Kidney tubule cell (primary cell): ENCODE data around the gene KCNG2.
"Not testable (repeated sequence)": the region's sequence is repeated elsewhere in the genome, so short reads cannot be mapped to it uniquely, and the experiment has no call there.

Experiments used
- DNase-seq: peaks from one replicate; pipeline ENCODE4 v3.0.0-alpha.2; 2018; ENCODE audit warnings: low spot score

KCNG2 gene

GRCh38 chr18:79871026-79871390 is 73.3 kb downstream of the KCNG2 start:
- no peak for DNase-seq

DNA sequence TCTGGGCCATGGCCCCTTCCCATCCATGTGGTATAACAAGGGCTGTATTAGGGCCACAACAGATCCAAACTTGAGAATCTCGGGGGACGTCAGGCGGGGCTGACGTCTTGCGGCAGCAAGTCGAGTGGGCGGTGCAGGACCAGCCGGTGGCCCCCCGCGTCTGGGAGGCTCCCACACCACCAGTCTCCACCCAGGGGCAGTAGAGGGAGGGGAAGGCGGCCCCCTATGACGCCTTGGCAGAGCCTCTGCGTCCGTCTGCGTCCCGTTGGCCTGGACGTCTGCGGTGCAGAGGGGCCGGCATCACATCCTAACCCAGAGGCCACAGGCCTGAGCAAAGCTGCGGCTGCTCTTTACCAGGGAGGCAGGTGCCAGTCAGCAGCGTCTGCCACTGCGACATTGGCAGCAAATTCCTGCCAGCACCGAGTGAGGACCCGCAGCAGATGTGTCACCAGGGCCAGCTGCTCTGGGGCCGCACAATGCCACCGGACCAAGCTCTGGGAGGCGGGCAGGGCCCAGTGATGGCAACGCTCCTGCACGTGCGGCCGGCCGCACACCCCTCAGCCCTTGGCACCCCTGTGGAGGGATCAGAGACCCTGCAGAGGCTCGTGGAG is 73.8 kb downstream of the KCNG2 start:
- DNase-seq: no peak

GRCh38 chr18:79872527-79873444 is 75.0 kb downstream of the KCNG2 start:
- DNase-seq: no peak

DNA sequence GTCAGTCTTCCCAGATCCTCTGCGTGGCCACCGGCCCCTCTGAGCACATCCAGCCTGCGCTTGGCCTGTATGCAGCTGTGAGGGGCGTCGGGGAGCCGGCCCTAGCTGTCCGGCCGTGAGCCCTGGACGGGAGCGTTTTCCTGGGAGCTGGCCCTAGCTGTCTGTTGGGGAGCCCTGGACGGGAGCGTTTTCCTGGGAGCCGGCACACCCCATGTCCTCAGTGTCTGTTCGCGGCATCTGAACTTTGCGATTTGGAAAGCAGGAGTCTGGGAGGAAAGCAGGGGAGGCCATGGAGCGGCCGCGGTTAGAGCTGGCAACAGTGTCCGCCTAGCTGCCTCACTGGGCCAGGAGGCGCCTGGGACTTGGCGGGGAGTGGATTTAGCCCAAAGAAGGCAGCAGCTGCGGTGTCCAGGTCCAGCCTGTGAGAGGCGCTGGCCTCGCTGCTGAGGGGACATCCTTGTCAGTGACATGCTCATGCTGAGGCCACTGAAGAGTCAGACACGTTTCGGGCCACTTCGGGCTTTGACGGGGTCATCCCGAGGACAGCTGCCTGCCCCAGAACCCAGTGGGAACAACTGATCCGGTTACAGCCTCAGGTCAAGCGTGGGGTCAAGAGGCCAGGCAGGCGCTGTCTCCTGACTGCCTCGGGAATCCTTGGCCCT is 75.8 kb downstream of the KCNG2 start:
- DNase-seq: no peak

- no peak for DNase-seq
Measured at GRCh38 chr18:79874553-79875530, 77.1 kb downstream of the KCNG2 start.

- DNase-seq: no peak
Measured at GRCh38 chr18:79875531-79875919, 77.8 kb downstream of the KCNG2 start.

DNA sequence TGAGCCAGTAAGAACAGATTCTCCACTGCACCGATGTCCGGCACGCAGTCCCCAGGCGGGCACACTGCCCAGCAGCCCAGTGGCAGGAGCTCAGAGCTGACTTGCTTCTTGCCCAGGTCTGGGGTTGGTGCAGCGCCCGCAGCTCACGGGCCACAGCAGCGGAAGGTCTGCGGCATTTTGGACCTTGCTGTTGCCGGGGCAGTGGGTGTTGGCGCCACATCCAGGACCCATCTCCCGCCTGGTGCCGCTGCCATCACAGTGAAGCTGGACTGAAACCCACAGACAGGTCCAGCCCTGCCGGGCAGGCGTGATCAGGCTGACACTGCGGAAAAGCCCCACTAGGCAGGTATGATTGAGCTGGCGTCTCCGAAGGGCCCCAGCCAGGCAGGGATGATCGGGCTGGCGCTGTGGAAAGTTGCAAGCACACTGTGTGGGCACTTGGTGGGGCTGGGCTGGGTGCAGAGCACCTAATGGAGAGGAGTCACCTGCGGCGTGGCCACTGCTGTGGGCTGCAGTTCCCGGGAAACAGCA is 78.3 kb downstream of the KCNG2 start:
- DNase-seq: no peak

DNA sequence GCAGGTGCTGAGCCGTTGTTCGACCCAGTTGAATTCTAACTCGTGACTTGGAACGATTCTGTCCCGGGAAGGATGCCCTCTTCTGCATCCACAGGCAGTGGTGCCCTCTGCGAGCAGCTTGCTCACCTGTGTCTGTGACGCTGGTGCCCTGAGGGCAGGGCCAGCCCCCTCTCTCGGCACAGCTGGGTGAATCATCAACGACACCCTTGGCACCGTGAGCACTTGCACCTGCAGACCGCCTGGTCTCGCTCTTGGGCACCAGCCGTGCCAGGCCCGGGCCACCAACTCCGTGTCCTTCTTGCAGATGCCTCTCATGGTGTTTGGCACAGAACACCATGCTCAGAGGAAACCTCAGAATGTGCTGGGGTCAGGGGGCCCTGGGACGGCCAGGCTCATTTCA is 78.8 kb downstream of the KCNG2 start:
- no peak for DNase-seq

DNA sequence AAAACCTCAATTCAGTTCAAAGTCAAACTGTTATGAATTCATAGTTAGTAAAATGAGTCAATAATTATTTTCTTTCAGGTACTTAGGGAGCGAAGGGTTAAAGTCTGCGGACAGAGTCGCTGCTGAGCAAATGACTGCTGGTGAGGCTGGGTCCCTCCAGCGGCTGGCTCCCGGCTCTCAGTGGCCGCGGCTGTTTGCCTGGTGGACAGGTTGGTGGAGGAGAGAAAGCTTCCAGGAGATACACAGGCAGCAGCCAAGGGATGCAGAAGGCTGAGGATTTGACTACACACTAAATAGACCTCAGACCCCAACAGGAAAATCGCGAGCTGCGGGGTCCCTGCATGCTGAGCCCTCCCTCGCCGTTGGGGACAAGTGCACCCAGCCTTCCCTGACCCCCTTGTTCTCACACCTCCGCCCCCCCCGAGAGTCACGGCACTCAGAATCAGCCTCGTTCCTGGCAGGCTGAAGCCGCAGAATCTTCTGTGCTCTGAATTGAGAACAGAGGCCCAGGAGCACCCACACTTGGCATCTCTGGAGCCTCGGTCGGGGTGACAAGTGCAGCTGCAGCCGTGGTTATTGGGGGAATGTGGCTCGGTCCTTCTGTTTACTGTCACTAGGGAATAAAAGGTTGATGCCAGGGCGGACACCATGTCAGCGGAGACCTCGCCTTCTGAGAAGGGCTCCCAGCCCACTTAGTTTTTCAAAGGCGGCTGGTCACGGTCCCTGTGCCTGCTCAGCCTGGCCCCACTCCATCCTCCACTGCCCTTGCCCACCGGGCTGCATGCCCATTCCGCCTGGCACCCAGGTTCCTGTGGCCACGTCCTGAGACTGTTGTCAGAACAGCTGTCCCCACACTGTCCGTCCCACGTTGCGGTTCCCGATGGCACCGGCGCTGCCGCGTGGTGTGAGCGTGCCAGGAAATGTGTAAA is 79.7 kb downstream of the KCNG2 start:
- DNase-seq: no peak

DNA sequence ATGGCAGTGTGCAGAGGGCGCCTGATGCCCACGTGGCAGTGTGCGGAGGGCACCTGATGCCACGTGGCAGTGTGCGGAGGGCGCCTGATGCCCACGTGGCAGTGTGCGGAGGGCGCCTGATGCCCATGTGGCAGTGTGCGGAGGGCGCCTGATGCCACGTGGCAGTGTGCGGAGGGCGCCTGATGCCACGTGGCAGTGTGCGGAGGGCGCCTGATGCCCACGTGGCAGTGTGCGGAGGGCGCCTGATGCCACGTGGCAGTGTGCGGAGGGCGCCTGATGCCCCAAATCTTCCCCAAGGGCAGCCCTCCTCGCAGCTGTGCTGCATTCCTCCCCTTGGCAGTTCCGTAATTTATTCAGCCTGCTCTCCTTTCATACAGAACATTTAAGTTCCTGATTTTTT is 80.5 kb downstream of the KCNG2 start:
- not testable (repeated sequence) for DNase-seq

DNA sequence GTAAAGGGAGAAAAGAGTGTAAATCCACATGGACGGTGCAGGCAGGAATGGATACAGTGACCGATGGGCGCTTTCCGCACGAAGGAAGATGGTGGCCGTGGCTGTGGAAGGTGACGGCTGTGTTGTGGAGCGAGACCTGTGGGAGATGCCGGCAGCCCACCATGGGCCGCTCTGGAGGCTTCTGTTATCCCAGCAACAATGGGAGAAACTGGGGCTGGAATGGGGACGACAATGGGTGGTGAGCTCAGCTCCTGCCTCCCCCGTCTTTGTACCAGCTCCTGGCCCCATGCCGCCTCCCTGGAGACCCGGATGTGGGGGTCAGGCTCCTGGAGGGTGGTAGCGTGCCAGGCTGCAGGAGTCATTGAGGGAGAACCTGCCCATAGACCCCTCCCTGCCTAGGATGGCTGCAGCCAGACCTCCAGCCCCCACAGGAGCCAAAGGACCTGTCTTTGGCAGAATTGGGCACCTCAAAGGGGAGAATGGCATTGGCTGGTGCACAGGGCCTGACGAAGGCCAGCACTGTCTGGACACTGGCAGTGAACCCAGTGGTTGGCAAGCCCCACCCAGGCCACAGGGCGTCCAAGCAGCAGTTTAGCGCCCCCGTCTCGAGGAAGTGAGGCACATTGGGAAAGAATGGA is 81.1 kb downstream of the KCNG2 start:
- DNase-seq: no peak

DNA sequence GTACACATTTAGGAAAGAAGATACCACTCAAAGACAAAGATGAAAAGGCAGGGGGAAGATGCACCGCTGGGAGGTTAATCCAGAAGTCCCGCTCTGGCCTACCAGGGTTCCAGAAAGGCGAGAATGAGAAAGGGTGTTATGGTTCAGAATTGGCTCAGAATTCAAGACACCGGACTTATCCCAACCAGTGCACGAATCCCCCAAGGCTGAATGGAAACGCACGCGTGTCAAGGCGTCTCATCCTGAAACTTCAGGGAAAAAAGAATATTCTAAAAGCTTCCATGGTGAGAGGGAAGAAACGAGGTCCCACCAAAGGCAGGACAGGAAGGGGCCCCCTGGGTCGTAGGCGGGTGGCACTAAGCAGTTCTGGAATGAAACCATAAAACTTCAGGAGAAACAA is 81.8 kb downstream of the KCNG2 start:
- no peak for DNase-seq

GRCh38 chr18:79881695-79882094 is 84.0 kb downstream of the KCNG2 start:
- no peak for DNase-seq

DNA sequence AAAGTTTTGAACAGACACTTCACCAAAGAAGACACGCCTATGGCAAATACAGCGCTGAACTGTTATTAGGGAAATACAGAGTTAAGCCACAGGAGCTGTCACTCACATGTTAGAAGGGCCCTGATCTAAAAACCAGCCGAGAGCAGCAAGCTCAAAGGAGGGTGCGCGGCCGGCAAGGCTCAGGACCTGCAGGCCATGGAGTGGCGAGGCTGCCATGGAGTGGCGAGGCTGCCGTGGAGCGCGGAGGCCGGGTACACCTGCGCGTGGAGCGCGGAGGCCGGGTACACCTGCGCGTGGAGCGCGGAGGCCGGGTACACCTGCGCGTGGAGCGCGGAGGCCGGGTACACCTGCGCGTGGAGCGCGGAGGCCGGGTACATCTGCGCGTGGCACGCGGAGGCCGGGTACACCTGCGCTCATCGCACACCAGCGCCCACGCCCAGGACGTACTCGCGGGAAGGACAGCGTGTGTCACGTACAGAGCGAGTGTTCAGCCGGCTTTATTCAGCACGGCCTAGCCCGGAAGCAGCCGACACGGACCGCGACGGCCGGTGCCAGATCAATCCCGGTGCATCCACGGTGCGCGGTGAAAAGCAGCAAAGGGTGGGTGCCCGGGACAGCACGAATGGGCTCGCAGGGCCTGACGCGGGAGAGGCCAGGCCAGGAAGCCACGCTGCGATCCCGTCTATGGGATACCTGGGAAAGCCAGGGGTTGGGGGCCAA is 84.9 kb downstream of the KCNG2 start:
- DNase-seq: no peak

DNA sequence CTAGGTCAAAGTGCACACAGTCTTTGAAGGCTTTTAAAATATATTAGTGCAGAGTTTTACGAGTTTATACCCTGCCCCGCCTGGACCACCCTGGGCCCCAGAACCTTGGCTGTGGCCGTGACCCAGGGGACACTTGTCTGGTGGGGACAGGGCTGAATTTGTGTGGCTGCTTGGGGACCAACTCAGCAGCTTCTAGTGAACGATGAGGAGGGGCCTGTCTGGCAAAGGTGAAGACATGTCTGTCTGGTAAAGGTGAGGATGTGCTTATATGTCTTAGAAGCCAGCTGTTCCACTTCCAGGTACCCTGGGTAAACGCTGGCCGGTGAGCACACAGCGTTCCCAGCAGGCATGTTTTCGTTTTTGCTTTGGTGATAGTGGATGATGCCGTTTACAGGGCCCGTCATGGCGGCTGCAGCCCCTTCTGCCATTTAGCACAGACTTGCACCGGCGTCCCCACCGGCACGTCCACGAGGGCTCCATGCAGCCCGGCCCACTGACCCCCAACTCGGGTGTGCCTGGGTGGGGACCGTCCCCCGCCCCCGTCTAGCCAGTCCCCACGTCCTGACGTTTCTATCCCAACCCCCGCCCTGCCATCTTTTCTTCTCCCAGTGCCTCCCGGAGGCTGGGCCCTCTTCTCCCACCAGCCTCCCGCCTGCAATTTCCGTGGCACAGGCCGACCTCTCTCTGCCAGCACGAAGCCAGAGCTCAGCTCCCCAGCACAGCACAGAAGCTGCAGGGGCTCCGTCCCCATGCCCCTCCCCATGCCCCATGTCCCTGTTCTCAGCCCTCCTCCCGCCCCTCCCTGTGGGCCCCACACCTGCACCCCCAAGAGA is 85.9 kb downstream of the KCNG2 start:
- DNase-seq: no peak

- DNase-seq: no peak
Measured at GRCh38 chr18:79884294-79884962, 86.7 kb downstream of the KCNG2 start.

DNA sequence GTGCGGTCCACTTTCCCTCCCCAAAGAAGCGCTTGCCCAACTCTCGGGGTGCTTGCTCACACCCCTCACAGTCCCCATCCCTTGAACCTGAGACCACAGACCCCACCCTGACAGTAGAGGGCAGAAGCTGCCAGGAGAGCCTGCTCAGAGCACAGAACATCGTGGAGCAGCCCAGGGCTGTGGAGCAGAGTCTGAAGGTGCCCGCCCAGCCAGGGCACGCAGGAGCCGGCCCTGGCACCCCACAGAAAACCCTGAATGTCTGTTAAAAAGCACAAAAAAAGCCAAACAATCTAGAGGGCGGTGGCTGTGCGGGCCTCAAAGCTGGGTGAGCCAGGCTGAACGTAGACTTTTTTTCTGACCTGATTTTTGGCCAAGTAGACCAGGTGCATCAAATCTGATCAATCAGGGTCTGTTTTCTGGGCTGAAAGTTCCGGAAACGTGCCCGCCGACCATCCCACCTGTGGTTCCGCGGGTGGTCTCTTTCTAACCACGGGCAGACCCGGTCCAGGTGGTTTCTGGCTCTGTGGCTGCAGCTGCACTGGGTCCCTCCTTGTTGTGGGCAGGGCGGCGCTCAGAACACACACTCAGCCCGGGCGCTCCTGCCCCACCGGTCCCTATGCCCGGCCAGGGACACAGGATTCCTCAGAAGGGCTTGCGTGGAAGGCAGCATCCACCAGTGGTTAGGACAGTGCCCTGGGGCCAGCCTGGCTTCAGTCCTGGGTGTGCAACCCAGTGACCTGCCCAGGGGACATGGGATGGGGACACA is 87.4 kb downstream of the KCNG2 start:
- DNase-seq: no peak
